ENCODE measurements around the gene DDX55. TPM values are rescaled to one million over a fixed set of nuclear protein-coding genes. Genes with fewer than 3 reads are reported as not detected.
"Not testable (repeated sequence)": the region's sequence is repeated elsewhere in the genome, so short reads cannot be mapped to it uniquely, and the experiment has no call there.

Gene DDX55
- total RNA-seq, 1 donor: 26.4 TPM

DNA sequence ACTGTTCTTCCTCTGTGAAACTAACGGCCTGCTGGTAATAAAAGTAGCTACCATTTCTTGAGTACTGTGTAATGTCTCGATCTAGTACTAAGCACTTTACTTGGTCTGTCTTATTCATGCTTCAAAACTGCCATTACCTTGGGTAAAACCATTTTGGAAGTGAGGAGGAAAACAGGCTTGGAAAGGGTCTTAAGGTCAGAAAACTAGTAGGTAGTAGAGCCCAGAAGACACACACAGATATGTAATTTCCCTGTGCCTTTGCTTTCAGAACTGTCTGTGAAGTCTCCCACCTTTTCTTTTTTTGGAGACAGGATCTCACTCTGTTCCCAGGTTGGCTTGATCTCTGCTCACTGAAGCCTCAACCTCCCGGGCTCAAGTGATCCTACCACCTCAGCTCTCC, 3.4 kb upstream of the DDX55 start:
- no peaks in the 10 kb centered on the region for H3K27me3 ChIP-seq (ENCODE audit: insufficient read depth, low read length)
- no peaks in the 10 kb centered on the region for H3K9me3 ChIP-seq (ENCODE audit: low read depth, low read length)
- peaks cover 19% of the 10 kb centered on the region for H3K4me1 ChIP-seq (ENCODE audit: insufficient read depth, low read length)
- no peak overlapping the region for H3K4me3 ChIP-seq (ENCODE audit: low read length)

DNA sequence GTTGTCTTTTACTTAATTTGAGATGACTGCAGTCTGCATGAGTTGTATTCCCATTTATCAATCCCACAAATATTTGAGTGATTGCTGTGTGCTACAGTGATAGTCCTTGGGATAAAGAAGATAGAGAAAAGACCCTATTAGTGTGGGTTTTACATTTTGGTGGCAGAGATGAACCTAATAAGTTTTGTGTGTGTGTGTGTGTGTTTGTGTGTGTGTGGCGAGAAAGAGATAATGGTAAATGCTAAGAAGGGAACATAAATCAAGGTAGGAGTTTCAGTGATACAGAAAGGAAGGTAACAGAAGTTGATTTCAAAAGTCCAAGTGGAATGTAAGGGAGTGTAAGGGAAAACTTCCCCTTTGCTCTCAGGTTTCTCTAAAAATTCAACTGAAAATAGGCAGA, 2.6 kb upstream of the DDX55 start:
- Histone ChIP-seq H3K9me3 (ENCODE audit: low read depth, low read length) (no peaks in the 10 kb centered on the region), H3K27me3 (ENCODE audit: insufficient read depth, low read length) (no peaks in the 10 kb centered on the region), H3K4me3 (ENCODE audit: low read length) (no peak overlapping the region), H3K4me1 (ENCODE audit: insufficient read depth, low read length) (peaks cover 22% of the 10 kb centered on the region)

DNA sequence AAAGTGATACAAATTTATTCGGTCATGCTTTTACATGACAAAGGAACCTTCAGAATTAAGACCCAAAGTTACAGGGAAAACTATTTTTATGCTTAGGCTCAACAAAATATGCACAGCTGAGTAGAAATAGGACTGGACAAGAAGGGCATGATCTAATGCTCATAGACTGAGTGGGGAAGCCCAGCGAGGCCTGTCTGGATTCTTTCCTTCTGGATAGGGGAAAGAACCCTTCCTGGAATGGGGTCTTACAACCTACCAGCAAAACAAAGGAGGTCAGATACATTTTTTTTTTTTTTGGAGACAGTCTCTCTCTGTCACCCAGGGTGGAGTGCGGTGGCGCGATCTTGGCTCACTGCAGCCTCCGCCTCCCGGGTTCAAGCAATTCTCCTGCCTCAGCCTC, 2.2 kb upstream of the DDX55 start:
- no peak overlapping the region for H3K4me3 ChIP-seq (ENCODE audit: low read length)
- peaks cover 22% of the 10 kb centered on the region for H3K4me1 ChIP-seq (ENCODE audit: insufficient read depth, low read length)
- no peaks in the 10 kb centered on the region for H3K27me3 ChIP-seq (ENCODE audit: insufficient read depth, low read length)
- H3K9me3 ChIP-seq (ENCODE audit: low read depth, low read length): no peaks in the 10 kb centered on the region

DNA sequence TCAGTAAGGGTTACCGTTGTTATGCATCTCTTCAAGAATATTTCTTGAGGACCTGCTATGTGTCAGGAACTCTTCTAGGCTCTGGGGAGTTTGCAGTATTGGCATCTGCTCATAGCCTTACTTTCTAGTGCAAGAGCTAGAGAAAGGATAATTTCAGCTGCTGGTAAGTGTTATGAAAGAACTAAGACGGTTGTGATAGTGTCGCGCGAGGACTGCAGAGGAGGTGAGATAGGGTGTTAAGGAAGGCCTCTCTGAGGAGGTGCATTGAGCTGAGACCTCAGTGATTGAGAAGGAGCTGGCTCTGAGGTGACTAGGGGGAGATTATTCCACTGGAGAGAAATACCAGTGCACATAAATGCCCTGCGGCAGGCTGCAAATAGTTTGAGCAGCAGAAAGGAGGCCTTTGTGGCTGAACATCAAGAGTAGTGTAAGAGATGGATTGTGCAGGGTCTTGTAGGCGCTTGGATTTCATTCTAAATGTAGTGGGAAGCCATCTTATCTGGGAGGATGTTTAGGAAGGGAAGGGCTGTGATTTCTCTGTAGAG, 824 bp downstream of the DDX55 start:
- H3K27me3 ChIP-seq (ENCODE audit: insufficient read depth, low read length): no peaks in the 10 kb centered on the region
- H3K4me1 ChIP-seq (ENCODE audit: insufficient read depth, low read length): peaks cover 22% of the 10 kb centered on the region
- no peaks in the 10 kb centered on the region for H3K9me3 ChIP-seq (ENCODE audit: low read depth, low read length)
- peak overlapping the region; percentile 70 for H3K4me3 ChIP-seq (ENCODE audit: low read length)

DNA sequence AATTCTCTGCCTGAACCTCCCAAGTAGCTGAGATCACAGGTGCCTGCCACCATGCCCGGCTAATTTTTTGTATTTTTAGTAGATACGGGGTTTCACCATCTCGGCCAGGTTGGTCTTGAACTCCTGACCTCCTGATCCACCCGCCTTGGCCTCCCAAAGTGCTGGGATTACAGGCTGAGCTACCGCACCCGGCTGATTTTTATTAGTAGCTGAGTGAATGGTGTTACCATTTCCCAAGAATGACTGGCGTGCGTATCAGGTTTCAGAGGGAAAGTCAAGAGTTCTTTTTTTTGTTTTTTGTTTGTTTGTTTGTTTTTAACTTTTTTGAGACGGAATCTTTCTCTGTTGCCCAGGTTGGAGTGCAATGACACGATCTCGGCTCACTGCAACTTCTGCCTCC, 1.6 kb downstream of the DDX55 start:
- peaks cover 22% of the 10 kb centered on the region for H3K4me1 ChIP-seq (ENCODE audit: insufficient read depth, low read length)
- H3K27me3 ChIP-seq (ENCODE audit: insufficient read depth, low read length); H3K4me3 ChIP-seq (ENCODE audit: low read length); H3K9me3 ChIP-seq (ENCODE audit: low read depth, low read length): not testable (repeated sequence)

DNA sequence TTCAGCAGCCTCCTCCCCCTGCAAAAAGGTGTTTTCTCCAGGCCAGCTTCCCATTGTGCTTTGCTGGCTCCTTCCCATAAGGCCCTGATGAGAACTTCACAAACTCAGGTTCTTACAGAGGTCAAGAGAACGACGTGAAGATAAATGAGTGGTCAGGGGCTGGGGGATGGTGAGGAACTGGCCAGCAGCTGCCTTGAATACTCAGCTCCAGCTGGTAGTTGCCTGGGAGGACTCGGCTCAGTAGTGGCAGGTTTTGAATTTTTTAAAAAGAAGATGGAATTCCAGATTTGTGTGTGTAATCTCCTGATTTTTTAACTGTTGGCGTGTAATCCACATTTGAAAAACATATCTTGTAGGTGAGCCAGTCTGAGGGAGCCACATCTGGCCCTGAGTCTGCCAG, 5.9 kb downstream of the DDX55 start:
- Histone ChIP-seq H3K9me3 (ENCODE audit: low read depth, low read length) (no peaks in the 10 kb centered on the region), H3K4me1 (ENCODE audit: insufficient read depth, low read length) (peaks cover 11% of the 10 kb centered on the region), H3K4me3 (ENCODE audit: low read length) (no peak overlapping the region)

DNA sequence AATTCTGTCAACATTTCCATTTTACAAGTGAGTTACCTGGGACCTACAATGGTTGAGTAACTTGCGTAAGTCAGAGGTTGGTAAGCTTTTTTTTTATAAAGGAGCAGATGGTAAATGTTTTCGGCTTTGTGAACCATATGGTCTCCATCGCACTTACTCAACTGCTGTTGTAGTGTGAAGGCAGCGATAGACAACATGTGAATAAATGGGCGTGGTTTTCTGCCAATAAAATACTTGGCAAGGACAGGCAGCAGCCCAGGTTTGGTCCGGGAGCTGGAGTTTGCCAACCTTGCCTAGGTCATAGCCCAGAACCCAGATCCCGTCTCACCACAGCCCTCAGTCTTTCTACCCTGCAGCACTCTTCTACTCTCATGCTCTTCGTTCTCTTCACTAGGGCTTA, 6.3 kb downstream of the DDX55 start:
- peaks cover 7% of the 10 kb centered on the region for H3K4me1 ChIP-seq (ENCODE audit: insufficient read depth, low read length)
- no peak overlapping the region for H3K4me3 ChIP-seq (ENCODE audit: low read length)
- no peaks in the 10 kb centered on the region for H3K27me3 ChIP-seq (ENCODE audit: insufficient read depth, low read length)
- no peaks in the 10 kb centered on the region for H3K9me3 ChIP-seq (ENCODE audit: low read depth, low read length)

More for the DNA sequence above, 5.9 kb downstream of the DDX55 start:
- no peaks in the 10 kb centered on the region for H3K27me3 ChIP-seq (ENCODE audit: insufficient read depth, low read length)

DNA sequence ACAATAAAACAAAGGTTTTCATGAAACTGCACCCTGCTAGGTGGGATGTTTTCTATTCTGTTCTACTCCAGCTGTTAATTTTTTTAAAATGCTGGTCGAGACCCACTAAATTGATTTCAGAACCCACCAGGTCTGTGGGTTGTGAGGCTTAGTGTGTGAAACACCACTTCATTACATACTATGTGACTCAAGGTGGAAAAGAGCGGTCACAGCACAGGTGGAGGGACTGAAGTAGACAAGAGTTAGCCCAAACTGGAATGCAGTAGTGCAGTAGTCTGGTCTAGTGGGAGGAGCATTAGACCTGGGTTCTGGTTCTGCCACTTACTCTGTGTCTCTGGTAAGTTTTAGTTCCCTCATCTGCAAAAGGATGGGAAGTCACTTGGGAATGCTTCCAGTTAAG, 12.2 kb downstream of the DDX55 start:
- H3K9me3 ChIP-seq (ENCODE audit: low read depth, low read length): no peaks in the 10 kb centered on the region
- H3K4me1 ChIP-seq (ENCODE audit: insufficient read depth, low read length): no peaks in the 10 kb centered on the region
- no peaks in the 10 kb centered on the region for H3K27me3 ChIP-seq (ENCODE audit: insufficient read depth, low read length)
- H3K4me3 ChIP-seq (ENCODE audit: low read length): no peak overlapping the region

DNA sequence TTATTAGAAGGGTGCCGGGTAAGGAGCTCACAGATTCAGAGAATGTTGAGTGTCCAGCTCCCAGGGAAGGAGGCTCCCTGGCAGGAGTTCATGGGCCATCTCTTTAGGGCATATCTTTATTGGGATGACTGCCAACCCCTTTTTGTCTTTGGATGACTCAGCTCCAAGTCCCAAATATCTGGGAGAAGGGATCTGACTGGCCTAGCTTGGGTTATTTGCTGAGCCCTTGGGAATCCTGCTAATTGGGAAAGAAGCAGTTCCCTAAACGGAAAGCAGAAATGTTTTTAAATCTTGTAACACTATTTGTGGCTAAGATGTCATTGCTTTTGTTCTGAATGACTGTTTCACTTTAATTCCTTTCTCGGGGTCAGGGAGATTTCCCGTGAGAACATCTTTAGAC, 12.6 kb downstream of the DDX55 start:
- Histone ChIP-seq H3K27me3 (ENCODE audit: insufficient read depth, low read length) (no peaks in the 10 kb centered on the region), H3K4me1 (ENCODE audit: insufficient read depth, low read length) (no peaks in the 10 kb centered on the region), H3K4me3 (ENCODE audit: low read length) (no peak overlapping the region), H3K9me3 (ENCODE audit: low read depth, low read length) (no peaks in the 10 kb centered on the region)

DNA sequence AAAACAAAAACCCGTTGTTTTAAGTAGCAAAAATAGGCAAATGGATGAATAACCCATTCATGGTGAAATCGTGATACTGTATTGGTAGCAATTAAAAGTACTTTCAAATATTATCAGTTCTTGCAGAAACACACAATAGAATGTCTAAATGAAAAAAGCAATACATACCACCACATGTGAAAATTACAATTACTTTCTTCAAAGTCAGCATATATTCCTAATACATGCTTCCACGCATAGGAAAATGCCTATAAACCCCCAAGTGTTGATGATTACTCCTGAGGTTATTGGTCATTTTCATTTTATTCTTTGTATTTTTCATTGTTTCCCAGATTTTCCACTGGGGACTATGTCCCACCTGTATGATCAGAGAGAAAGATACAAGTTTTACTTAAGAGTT, 15.2 kb downstream of the DDX55 start:
- Histone ChIP-seq H3K4me1 (ENCODE audit: insufficient read depth, low read length) (no peaks in the 10 kb centered on the region), H3K9me3 (ENCODE audit: low read depth, low read length) (no peaks in the 10 kb centered on the region), H3K4me3 (ENCODE audit: low read length) (no peak overlapping the region), H3K27me3 (ENCODE audit: insufficient read depth, low read length) (no peaks in the 10 kb centered on the region)

DNA sequence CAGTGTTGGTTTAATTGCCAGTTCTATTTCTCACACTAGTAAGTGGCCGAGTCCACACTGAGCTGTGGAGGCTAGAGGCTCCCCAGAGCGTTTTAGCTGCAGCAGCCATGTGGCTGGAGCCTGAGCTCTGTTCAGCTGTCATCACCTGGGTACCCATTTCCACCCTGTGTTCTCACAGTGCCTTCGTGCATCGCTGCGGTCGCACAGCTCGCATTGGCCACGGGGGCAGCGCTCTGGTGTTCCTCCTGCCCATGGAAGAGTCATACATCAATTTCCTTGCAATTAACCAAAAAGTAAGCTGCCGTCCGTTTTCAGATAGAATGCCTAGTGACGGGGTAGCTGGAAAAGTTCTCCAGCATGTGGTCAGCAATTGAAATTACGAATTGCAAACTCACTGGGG, 15.7 kb downstream of the DDX55 start:
- H3K9me3 ChIP-seq (ENCODE audit: low read depth, low read length): no peaks in the 10 kb centered on the region
- H3K4me3 ChIP-seq (ENCODE audit: low read length): no peak overlapping the region
- H3K27me3 ChIP-seq (ENCODE audit: insufficient read depth, low read length): no peaks in the 10 kb centered on the region
- H3K4me1 ChIP-seq (ENCODE audit: insufficient read depth, low read length): no peaks in the 10 kb centered on the region

DNA sequence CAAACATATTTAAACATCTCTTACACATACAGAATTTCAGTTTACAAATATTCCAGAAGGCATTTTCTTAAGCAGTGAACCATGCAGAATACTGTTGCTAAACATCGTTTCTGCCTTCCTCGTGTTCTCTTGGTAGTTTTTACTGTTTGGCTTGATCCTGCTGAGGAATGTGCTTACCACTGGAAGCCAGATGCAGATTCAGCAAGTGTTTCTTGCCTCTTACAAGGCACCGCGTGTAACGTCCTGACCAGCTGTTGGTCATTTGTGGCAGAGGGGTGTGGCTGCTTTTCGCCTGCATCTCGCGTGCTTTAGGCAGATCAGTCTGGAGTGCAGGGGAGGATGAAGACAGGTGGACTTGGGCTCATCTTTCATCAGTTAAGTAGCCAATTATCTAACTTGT, 19.2 kb downstream of the DDX55 start:
- Histone ChIP-seq H3K9me3 (ENCODE audit: low read depth, low read length) (no peaks in the 10 kb centered on the region), H3K4me3 (ENCODE audit: low read length) (no peak overlapping the region), H3K4me1 (ENCODE audit: insufficient read depth, low read length) (no peaks in the 10 kb centered on the region), H3K27me3 (ENCODE audit: insufficient read depth, low read length) (no peaks in the 10 kb centered on the region)

DNA sequence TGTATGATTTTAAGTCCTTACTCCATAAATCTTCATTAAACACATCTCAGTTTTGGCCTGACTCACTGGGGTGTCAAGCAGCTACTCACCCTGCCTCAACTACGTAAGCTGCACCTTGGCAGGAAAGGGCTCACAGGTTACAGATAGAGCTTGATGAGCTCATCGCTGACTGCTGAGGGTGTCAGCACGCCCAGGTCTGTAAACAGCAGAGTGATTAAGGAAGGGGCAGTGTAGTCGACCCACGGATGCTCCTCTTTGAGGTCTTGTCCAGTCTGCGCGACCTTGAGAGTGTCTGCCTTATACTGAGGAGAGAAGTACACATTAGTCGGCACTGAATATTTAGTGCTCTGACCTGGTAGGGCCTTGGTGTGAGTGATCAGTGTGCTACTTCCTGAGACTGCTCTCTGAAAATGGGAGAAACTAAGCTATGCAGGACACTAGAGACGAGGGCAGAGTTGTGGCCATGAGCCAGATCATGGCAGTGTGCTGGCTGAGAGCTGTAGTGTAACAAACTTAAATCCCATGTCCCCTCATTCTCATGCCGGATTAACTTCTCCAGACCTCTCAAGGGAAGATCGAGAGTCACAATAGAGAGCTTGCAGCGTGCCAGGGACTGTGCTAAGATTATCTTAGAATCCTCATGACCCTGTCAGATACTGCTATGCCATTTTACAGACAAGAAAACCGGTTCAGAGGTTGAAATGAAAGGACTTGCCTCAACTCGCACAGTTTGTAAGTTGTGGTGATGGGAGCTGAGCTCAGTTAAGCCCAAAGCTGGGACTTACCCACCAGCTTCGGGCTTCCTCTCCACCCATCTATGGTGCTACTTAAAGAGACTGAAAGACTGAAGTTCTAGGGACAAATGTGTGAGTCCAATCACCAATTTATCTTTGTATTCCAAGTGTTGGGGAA, 20.0 kb downstream of the DDX55 start:
- Histone ChIP-seq H3K4me1 (ENCODE audit: insufficient read depth, low read length) (no peaks in the 10 kb centered on the region), H3K4me3 (ENCODE audit: low read length) (no peak overlapping the region), H3K9me3 (ENCODE audit: low read depth, low read length) (no peaks in the 10 kb centered on the region), H3K27me3 (ENCODE audit: insufficient read depth, low read length) (no peaks in the 10 kb centered on the region)

DNA sequence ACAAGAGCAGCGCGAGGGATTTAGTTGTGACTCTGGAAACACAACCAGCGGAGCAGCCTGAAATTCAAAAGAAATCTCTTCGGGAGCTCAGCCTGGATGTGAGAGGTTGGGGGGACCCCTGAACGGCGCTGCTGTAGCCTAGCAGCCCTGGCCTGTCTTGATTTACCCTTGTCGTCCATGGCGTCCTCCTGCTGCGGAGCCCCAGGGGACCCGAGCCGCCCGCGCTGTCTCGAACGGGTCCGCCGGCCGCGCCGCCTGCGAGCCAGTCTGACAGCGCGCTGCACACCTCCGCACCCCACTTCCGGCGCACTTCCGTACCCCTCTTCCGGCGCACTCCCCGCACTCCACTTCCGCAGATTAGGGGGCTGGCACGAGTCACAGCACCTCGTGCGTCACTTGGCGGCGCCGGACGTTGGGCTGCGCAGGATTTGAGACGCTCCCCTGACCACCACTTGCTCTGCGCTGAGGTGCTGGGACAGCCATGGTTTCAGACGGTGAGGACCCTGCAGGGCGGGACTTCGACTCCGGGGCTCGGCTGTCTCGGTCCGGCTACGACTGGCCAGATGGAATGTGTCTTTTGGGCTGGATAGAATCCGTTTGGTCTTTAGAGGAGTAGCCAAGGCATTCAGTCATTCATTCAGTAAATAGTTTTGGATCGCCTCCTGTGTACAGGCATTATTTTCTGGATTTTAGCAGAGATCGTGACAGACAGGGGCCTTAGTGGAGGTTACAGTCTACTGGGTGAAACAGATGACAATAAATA, 31.7 kb downstream of the DDX55 start, which contains the start of the genes EIF2B1 and GTF2H3:
EIF2B1 (minus strand) TSS at position 308 of the 763 bp plus-strand sequence; CDS start at position 179, 129 bp downstream.
GTF2H3 (plus strand) TSS at position 451 of the 763 bp plus-strand sequence; CDS start at position 482, 31 bp downstream.
- peak within 1 kb of the TSS; percentile 73 for H3K4me3 ChIP-seq (ENCODE audit: low read length)
- H3K4me1 ChIP-seq (ENCODE audit: insufficient read depth, low read length): peaks cover 17% of the 10 kb centered on the region
- H3K9me3 ChIP-seq (ENCODE audit: low read depth, low read length): no peaks in the 10 kb centered on the region
- H3K27me3 ChIP-seq (ENCODE audit: insufficient read depth, low read length): no peaks in the 10 kb centered on the region

DNA sequence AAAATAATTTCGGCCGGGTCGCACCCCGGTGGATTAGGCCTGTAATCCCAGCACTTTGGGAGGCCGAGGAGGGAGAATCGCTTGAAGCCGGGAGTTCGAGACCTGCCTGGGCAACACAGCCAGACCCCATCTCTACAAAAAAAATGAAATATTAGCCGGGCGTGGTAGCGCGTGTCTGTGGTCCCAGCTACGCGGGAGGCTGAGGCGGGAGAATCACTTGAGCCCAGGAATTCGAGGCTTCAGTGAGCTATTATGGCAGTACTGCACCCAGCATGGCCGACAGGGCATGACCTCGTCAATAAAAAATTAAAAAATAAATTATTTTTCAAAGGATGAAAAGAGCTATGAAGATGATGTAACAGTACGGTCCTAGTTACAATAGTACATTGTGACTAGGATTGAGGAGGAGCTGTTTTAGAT, 32.3 kb downstream of the DDX55 start:
- H3K4me1 ChIP-seq (ENCODE audit: insufficient read depth, low read length): peaks cover 17% of the 10 kb centered on the region
- peak overlapping the region; percentile 73 for H3K4me3 ChIP-seq (ENCODE audit: low read length)
- H3K9me3 ChIP-seq (ENCODE audit: low read depth, low read length): no peaks in the 10 kb centered on the region
- H3K27me3 ChIP-seq (ENCODE audit: insufficient read depth, low read length): no peaks in the 10 kb centered on the region
